Smooth muscle cell of bladder (primary cell): ENCODE results near the gene DDIT3. TPM values are rescaled to one million over a fixed set of nuclear protein-coding genes. Genes with fewer than 3 reads are reported as not detected.

ENCODE experiments used
- total RNA-seq: library from RNA; depleted of rRNA; stranded (reverse); fragments of >200 nt; gene quantifications from 2 replicates; pipeline ENCODE4 v1.2.3, GENCODE V29; 2014

DDIT3 gene, protein sequence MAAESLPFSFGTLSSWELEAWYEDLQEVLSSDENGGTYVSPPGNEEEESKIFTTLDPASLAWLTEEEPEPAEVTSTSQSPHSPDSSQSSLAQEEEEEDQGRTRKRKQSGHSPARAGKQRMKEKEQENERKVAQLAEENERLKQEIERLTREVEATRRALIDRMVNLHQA
- 70.8 and 124 TPM in 2 replicates for total RNA-seq

DNA sequence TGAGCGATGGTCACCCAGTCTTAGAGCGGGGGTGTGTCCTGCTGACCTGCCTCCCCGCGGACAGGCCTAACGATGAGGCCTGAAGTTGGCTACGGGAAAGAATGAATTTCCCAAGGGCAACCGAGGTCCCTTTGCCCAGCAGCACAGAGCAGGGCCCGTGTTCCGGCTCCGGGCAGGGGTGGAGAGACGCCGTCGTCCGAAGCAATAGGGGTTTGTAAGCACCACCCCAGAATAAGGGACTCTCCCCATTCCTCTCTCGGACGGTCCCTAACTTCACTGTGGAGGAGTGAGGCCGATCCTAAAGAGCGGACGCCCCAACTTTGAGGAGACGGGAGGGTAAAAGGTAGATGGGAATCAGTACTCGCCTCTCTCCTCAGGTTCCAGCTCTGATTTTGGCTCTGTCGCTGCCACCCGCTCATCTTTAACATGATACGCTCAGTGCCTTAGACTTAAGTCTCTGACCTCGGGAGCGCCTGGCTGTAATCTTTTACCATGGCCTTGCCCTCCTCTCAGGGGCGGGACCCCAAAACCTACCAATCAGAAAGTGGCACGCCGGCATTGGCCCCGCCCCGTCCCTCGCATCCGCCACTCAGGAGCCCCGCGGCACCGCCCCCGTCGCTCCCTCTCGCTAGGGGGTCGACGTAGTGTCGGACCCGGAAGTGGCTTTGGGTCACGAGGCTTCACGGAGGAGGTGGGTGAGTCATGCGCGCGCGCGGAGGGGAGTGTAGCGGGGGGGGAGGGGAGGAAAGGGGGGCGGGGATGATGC, at the start of gene DDIT3:
TSS of gene DDIT3 (minus strand) at position 462 of the 766 bp plus-strand sequence. CDS start 3,108 bp downstream, outside the sequence.

DNA sequence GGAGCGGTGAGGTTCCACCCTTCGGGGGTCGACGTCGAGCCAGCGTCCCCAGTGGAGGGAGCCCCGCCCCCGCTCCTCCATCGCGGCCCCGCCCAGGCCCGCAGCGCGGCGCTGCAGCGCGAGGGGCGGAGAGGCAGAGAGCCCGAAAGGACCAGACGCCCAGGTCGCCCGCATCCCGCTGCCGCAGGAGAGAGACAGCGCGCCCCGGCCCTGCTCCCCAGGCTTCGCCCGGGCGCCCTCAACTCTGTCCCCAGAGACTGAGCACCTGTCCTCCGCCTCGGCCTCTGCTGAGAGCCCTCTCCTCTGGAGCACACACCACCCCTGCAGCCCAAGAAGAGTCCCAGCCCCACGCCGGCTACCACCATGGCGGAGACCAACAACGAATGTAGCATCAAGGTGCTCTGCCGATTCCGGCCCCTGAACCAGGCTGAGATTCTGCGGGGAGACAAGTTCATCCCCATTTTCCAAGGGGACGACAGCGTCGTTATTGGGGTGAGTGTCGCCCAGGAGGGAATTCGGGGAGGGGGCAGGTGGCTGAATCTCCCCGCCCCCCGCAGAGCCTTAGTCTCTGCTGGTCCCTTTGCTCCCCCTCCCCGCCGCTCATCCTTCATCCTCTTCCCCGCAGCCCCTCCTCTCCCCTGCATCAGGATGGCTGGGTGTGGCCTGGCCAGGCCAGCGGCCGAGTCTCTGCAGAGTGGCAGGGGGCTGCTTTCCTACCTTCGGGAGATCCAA, 29.8 kb upstream of the DDIT3 start, which contains the start of gene KIF5A:
TSS of gene KIF5A (plus strand) at position 136 of the 732 bp plus-strand sequence. CDS start at position 364, 228 bp downstream.

DNA sequence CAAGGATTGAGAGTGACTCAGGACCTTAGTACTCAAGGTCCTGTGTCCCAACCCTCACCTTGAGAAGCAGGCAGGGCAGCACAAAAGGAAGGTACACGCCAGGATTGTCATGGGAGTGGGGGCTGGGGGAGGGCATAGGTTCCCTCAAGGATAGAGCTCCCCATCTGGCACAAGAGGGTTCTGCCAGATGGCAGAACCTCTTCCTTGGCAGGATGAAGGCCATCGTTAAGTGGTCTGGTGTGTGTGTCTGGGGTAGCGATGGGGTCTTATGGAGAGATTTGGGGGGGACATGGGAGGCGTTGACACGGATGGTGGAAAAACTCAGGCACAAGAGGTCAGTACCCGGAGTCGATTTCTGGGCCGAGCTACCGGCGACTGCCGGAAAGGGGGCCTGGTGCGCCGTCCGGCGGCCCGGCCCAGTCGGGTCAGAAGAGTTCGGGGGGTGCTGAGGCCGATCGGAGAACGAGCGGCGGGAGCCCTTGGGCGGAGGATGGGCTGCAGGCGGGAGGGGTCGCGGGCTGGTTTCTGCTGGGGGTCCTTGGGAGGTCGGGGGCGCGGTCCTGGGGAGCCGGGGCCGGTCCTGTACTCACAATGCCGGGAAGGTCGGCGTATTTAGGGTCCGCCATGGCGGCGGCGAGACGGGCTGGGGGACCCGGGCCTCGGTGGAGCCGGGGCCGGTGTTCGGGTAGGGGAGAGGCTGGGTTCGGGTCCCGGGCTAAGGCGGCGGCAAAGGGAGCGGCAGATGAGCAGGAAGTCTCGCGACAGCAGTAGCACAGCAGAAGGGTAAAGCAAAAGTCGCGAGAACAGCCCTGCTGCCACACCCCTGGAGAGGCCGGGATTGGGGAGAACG, 26.3 kb upstream of the DDIT3 start, which contains the start of gene DCTN2:
TSS of gene DCTN2 (minus strand) at position 755 of the 850 bp plus-strand sequence. CDS start at position 626, 129 bp downstream.

DNA sequence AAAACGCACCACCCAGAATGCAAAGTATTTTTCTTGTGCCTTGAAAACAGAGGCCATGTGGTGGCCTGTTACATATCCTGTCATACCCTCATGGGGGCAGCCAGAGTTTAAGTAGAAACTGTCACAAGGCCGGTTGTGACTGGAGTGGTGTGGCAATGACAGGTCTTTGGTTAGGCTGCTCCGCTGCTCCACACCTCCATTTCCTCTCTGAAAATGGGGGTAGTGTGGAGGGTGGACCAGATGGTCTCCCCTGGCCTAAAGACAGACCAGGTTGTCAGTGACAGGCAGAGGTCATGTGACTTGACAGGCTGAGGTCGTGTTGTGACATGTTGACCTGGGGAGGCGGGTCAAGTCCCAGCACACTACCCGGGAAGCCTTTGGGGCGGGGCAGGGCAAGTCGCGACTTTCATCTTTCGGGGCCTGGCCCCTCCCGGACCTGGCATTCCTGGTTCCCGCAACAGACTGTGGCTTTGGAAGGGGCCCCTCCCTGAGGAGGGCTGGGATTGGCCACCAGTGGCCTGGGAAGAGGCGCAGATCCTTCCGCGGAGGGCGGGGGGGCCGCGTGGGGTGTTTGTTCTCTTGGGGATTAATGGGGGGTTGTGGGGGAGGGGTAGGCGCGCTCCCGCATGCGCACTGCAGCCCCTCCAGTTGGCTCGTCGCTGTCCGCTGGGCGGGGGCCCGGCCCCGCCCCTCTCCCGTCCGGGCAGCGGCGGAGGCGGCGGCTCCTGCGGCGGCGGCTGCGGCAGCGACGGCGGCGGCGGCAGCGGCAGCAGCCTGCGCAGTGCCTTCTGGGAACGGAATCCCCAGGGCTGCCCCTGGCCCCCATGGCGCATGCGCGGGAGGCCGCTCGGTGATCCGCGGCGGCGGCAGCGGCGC, 1.9 kb upstream of the DDIT3 start, which contains the start of gene MBD6:
TSS of gene MBD6 (plus strand) at position 814 of the 876 bp plus-strand sequence. CDS start 1,480 bp downstream, outside the sequence.

DNA sequence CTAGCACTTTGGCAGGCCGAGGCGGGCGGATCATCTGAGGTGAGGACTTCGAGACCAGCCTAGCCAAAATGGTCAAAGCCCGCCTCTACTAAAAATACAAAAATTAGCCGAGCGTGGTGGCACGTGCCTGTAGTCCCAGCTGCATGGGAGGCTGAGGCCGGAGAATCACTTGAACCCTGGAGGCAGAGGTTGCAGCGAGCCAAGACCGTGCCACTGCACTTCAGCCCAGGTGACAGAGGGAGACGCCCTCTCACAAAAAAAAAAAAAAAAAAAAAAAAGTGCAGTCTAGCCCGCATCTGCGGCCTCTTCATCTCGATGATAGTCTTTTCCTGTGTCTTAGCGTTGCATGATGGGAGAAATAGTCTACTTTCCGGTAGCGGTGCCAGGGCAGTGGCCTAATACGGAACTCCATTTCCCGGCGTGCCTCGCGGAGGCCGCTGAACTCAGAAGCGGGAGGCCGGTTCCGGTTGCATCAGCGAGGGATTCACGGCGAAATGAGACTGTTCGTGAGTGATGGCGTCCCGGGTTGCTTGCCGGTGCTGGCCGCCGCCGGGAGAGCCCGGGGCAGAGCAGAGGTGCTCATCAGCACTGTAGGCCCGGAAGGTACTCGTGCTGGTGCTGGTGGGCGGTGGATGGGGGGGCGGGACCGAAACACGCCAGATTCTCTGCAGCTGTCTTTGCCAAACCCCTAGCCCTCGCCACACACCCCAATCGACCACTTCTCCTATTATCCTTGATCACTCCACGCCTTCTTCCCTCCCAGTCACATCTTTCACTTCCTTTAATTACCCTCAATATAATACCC, 32.5 kb downstream of the DDIT3 start, which contains the start of gene MARS1:
TSS of gene MARS1 (plus strand) at position 472 of the 805 bp plus-strand sequence. CDS start at position 495, 23 bp downstream.

DNA sequence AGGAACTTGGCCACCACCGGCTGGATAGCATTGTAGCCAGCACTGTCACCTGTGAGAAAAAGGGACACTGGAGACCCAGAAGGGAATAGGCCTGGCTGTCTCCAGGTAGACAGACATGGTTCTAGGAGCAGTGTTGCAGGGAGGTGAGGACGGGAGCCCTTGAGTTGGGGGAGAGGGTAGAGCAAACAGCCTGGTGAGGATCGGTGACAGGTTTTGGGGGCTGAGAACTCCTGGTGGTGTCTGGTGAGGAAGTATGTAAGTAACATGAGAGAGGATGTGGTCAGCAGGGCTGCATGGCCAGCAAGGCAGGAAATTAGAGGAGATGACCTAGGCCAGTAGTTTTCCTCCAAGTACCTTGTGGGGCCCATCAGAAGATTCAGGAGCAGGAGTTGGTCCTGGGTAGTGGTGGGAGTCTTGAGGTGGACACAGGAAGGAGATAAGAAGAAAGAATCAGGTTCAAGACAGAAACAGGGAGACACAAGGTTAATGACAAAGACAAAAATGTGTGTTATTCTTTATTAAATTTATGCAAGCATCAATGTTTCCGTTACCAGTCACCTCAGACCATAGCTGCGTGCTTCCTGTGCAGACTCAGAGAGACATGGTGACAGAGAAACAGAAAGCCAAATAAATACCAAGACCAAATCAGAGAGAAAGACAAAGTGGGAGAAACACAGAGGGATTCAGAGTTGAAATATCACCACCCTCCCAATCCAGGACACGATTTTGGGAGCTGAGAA, 40.8 kb downstream of the DDIT3 start, which contains the start of gene ARHGAP9:
TSS of gene ARHGAP9 (minus strand) at position 491 of the 740 bp plus-strand sequence. CDS start at position 31, 460 bp downstream.

Other genes starting within 250 kb of the DDIT3 start
- 8.0 and 9.0 TPM in 2 replicates for gene R3HDM2, start 89.5 kb downstream of the DDIT3 start, total RNA-seq
- gene INHBC, start 85.7 kb downstream of the DDIT3 start, total RNA-seq = not detected in 2 replicates
- 9.0 and 12.7 TPM in 2 replicates for gene INHBE, start 65.2 kb downstream of the DDIT3 start, total RNA-seq
- gene GLI1, start 60.7 kb downstream of the DDIT3 start, total RNA-seq = 0.18 and 0.71 TPM in 2 replicates
- gene ARHGAP9, start 40.6 kb downstream of the DDIT3 start, total RNA-seq = 0.09 and 0.28 TPM in 2 replicates
- gene MARS1, start 32.4 kb downstream of the DDIT3 start, total RNA-seq = 181 and 241 TPM in 2 replicates
- 3.6 and 5.5 TPM in 2 replicates for gene MBD6, start 2.3 kb upstream of the DDIT3 start, total RNA-seq
- 68.8 and 71.7 TPM in 2 replicates for gene DCTN2, start 26.7 kb upstream of the DDIT3 start, total RNA-seq
- gene KIF5A, start 29.5 kb upstream of the DDIT3 start, total RNA-seq = 0.09 and 0.14 TPM in 2 replicates
- 8.6 and 8.8 TPM in 2 replicates for gene PIP4K2C, start 70.7 kb upstream of the DDIT3 start, total RNA-seq
- gene DTX3, start 84.3 kb upstream of the DDIT3 start, total RNA-seq = 8.8 and 11.5 TPM in 2 replicates
- 22.3 and 40.6 TPM in 2 replicates for gene ARHGEF25, start 90.9 kb upstream of the DDIT3 start, total RNA-seq
- gene B4GALNT1, start 112.7 kb upstream of the DDIT3 start, total RNA-seq = 0.55 and 0.85 TPM in 2 replicates
- gene OS9, start 173.6 kb upstream of the DDIT3 start, total RNA-seq = 180 and 267 TPM in 2 replicates
- 0.14 and 0.28 TPM in 2 replicates for gene AGAP2, start 218.2 kb upstream of the DDIT3 start, total RNA-seq
- 64.6 and 87.0 TPM in 2 replicates for gene TSPAN31, start 224.5 kb upstream of the DDIT3 start, total RNA-seq
- 140 and 210 TPM in 2 replicates for gene CDK4, start 231.8 kb upstream of the DDIT3 start, total RNA-seq
- gene MARCHF9, start 234.6 kb upstream of the DDIT3 start, total RNA-seq = 2.3 and 3.1 TPM in 2 replicates
- 0.14 and 0.28 TPM in 2 replicates for gene CYP27B1, start 246.6 kb upstream of the DDIT3 start, total RNA-seq